ENCODE measurements around the gene GPR39.

The GPR39 gene

DNA sequence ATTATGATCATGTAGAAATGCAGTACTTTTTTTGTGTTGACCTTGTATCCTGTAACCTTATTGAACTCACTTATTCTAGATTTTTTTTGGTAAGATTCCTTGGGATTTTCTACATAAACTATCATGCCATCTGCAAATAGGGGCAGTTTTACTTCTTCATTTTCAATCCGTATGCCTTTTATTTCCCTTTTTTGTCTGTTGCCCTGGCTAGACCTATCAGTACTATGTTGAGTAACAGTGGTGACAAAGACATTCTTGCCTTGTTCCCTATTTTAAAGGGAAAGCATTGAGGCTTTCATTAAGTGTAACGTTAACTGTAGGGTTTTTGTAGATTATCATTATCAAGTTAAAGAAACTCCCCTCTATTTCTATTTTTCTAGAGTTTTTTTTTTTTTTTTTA, 161.1 kb downstream of the GPR39 start:
- DNase-seq, result no peak

DNA sequence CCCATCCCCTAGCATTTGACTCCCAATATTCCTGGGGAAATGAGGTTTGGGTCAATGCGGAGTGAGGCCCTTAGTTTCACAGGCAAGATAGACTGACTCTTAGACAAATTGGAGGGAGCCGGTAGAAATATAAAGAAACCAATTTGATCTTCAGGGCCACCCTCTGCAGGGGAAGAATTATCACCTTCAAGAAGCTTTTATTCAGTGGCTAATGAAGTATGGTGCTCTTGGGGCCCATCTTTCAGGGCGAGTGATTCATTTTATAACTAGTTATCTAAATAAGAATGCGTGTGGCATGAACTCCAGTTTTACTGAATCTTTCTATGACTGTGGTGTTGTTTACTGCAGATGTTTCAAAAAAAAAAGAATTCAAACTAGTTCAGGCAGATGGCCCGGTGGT, 165.0 kb downstream of the GPR39 start:
- DNase-seq, result no peak

DNA sequence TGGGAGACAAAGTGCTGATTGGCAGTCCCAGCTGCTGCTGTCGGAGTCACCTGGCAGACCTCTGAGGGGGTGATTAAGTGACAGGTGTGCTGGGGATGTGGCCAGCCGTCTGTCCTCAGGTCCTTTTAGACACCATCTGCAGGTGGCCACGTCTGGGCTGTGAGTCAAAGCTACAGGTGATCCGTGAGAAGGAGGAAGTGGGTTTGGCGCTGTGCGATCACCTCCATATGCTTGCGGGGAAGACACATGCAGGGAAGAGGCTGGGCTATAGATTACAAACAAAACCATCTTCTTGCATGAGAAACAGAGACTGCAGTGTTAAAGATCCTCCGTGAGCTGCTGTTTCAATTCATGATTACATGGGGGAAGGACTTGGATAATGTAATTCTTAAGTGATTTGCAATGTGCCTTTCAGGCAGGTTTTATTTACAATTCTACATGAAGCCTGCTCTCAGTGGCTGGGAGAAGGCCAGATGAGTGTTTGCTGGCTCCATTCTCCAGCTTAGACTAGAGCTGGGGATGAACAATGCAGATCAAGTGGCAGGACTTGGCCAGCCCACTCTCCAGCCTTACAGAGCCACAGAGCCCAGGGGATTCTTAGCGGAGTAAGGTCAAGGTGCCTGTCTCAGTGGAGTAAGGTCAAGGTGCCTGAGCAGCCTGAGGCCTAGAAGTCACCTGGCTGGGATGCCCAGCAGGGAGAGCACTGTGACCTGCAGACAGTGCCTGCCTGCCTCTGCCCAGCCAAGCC, 165.6 kb downstream of the GPR39 start:
- DNase-seq, result peak; percentile 77 to 80

DNA sequence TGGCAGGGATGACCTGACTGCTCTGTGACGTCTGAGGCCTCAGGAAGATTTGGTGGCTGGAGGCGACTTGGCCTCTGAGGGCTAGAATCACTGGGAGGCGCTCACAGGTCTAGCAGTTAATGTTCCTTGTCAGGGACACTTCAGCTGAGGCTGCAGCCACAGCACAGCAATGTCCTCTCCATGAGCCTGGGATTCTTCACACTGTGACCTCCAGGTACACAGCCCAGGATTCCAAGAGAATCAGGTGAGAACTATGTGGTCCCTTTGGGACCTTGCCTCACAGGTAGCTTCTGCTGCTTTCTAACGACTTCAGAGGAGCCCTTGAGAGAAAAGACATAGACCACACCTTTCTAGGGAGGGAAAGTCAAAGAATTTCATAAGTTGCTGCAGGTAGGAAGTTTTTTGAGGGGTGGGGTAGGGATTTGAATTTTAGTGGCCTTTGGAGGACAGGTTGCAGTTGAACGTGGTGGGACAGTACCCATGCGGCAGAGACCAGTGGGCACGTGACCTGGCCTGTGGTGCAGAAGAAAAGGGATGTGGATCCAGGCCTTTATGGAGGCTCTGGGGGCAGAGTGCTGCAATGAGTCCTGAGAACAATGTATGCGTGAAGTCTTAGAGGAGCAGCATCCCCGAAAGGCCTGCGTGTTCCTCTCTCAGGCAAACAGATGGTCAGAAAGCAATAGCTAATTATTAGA, 167.2 kb downstream of the GPR39 start:
- DNase-seq, result no peak

DNA sequence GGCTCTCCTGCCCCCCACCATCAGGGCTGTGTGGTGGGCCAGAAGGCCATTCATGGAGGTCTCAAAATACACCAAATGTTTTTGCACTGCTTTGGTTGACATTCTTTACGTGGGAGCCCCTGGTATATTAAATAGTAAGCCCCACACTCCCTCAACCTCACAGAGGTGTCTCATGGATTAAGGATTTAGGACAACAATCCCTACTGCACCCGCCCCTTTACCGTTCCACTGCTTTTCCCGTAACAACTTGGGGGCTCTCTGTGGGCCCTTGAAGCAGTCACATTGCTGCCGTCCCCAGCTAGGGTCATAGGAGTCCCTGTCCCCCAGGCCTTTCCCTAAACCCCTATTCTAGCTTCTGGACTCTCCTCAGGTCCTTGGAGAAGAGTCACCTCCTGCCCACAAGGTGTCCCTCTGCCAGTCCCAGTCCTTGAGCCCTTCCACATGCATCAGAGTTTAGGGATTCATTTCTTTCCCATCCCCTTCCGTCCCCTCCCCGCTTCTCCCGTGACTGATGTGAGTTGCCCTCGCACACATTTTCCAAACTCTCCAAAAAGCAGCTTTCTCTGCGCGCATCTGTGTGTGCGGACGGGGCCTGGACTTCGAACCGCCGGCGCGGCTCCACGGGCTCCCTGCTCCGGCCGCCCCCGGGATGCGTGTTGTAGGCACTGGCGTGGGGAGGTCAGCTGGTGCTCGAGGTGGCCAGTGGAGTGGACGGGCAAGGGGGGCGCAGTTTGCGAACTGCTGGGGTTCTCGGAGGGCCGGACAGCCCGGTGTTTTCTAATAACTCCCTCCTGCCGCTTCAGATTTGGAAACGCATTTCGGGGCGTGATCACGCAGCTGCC, 168.6 kb downstream of the GPR39 start:
- no peak for DNase-seq

GRCh38 chr2:132586101-132586511, 169.5 kb downstream of the GPR39 start:
- no peak for DNase-seq

GRCh38 chr2:132586835-132587234, 170.2 kb downstream of the GPR39 start:
- DNase-seq, result no peak

GRCh38 chr2:132588576-132588975, 172.0 kb downstream of the GPR39 start:
- no peak for DNase-seq

DNA sequence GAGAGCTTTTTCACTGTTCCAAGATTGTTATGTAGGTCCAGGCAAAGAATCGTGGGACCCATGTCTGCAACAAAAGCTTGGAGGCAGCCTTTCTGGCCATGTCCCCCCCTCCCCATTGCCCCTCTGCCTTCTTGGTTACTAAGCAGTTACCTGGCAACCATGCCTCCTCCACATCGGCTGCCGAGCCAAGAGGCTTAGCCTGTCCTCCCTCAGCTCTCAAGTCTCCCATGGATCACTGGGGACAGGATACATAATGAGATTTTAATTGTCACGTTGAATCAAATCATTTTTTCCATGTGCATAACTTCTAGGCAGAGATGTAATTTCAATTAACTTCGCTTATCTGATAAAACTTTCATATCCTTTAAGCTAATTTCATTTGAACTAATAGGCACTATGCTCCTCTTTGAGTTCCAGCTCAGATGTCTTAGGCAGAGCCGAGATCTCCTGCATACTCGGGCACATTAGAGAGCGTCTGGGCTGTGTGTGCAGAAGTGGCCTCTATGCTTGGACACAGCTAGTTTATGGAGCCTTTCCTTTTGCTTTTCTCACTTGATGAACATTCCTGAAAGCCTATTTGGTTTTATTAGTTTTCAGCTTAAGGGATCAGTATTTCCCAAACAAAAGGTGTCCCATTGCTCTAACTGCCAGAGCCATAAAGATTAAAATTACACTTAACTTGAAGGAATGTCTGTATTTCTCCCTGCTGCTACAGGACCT, 172.7 kb downstream of the GPR39 start:
- no peak for DNase-seq

- DNase-seq, result no peak
These were observed 173.4 kb downstream of the GPR39 start for GRCh38 chr2:132589966-132590365.

GRCh38 chr2:132593171-132593570, 176.6 kb downstream of the GPR39 start:
- no peak for DNase-seq

DNA sequence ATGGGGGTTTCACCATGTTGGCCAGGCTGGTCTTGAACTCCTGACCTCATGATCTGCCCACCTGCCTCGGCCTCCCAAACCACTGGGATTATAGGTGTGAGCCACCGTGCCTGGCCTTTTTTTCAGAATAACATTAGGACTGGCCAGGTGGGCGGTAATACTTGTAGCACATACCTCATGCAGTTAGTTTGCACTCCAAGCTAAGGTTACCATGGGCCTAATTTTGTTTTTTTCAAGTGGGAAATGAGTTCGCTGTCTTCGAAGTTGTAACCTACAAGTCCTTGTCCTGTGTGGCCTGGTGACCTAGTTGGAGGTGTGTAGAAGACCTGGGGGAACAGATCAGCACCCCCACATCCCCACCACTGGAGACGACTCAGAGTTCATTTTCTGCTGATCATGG, 178.6 kb downstream of the GPR39 start:
- no peak for DNase-seq

- DNase-seq, result no peak
These were observed 179.1 kb downstream of the GPR39 start for GRCh38 chr2:132595693-132596092.

GRCh38 chr2:132597166-132597565, 180.6 kb downstream of the GPR39 start:
- DNase-seq, result no peak

- no peak for DNase-seq
These were observed 181.2 kb downstream of the GPR39 start for GRCh38 chr2:132597831-132598230.

DNA sequence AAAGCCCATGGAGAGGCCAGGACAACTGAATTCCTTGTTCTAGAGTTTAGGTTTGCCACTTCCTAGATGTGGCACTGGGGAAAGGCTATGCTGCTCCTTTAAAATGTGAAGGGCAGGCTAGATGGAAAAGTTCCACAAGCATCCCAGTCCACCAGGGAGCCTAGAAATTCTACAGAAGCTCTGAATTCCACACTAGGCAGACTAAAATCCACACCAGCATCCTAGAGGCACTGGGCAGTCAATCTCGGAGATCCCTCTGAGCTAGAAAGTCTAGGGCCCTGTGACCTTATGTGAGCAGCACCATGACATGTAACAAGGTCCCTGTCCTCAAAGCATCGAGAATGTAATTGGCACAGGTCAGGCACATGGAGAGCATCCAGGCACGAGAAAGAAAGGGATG, 181.9 kb downstream of the GPR39 start:
- DNase-seq, result no peak

DNA sequence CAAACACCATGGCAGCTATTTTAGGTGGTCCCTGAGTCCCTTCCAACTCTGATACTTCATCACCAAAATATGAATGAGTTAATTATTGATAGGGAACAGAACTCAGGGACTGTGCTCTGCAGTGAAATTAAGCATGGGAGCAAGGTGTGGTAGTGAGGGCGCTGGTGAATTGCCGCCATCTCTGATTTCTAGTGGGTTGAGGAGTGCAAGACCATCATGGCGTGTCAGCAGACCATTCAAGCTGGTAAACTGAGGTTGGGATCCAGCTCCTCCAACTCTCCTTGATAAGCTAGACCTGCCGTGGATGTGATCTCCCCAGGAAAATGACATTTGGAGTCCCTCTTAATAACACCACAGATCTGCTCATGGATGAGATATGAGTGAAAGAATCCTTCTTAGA, 183.0 kb downstream of the GPR39 start:
- no peak for DNase-seq

- DNase-seq, result no peak
These were observed 188.0 kb downstream of the GPR39 start for GRCh38 chr2:132604561-132604960.

GRCh38 chr2:132605236-132606180, 188.9 kb downstream of the GPR39 start:
- no peak for DNase-seq

GRCh38 chr2:132606649-132607048, 190.0 kb downstream of the GPR39 start:
- no peak for DNase-seq

DNA sequence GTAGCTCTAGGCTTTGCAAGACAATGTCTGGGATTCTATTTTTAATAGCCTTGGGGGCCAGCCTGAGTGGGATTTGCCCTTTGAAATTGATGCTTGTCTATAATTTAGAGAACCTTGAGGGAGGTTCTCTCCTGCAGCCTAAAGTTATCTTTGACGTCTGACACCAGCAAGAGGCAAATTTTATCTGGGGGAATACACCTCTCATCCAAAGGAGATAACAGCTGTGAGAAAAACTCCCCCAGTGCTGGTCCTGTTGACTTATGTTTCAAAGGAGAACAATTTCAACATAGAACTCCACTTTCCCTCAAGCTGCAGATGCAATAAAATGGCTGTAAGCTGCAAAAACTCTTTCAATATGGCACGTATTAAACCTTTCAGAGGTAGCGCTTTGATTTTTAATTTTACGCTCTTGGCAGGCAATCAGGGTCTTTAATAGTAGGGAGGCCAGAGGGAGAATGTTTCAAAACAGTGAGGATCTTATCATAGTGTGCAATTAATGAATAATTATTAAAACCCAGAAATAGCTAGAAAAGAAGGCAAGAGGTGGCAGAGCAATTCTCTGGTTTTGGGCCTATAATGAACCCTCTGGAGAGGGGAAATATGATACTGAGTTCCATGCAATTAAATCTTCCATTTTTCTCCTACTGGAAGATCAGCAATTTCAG, 191.0 kb downstream of the GPR39 start:
- DNase-seq, result no peak

All from NCI-H187 (cell line).